GM21576 (cell line): Measurements from ENCODE around the gene NID2.

Experiments used
- ATAC-seq: cut with Tn5 transposase; IDR thresholded peaks from one replicate; pipeline ENCODE4 v1.9.1; 2021; ENCODE audit warnings: mild to moderate bottlenecking, moderate library complexity; ENCODE audit not compliant: unreplicated experiment

The NID2 gene

DNA sequence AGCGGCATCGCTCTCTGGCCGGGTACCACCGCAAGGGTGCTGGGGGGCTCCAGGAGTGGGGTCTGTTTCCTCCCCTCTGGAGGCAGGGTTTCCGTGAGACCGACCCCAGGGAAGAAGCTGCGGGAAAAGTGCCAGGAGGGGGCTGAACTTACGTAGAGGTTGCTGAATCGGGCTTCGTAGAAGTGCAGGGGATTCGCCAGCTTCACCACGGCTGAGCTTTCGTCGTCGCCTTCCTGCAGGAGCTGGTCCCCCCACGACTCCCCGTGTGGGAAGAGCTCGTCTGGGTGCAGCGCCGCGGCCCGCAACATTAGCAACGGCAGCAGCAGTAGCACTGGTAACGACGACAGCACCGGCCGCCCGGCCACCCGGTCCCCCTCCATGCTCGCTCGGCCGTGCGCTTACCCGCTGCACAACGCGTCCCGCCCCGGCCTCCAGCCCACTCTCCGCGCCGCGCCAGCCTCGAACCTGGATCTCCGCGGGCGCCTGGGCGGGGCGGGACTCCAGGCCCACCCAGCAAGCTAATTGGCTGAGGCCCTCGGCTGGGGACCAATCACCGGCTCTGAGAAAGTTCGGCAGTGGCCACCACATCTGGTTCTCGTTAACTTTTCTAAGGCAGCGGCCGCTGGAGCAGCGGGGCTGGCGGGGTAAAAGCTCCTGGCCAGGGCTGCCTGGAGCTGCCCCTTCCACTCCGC lies at the start of gene NID2:
TSS of gene NID2 (minus strand) at position 445 of the 692 bp plus-strand sequence. CDS start at position 380, 65 bp downstream.
- no peak for ATAC-seq

GRCh38 chr14:52117111-52117832 lies 48.4 kb upstream of the NID2 start:
- ATAC-seq, result no peak

DNA sequence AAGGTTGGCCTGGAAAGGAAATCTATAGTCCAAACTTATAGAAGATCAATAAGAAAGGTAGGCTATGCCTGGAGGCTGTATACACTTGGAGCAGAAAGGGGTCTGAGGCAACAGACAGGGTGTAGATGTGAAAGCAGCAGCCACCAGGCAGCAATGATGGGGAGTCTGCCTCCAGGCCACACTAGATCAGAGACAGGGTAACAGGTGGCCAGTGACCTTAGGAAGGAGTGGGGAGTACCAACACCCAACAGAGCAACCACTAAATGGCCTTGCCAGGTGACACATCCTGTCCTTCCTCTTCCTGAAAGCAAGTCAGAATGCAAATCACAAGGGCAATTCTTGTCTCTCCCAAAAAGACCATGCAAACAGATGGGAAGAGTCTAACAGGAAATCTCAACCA lies 46.4 kb upstream of the NID2 start:
- ATAC-seq, result no peak

DNA sequence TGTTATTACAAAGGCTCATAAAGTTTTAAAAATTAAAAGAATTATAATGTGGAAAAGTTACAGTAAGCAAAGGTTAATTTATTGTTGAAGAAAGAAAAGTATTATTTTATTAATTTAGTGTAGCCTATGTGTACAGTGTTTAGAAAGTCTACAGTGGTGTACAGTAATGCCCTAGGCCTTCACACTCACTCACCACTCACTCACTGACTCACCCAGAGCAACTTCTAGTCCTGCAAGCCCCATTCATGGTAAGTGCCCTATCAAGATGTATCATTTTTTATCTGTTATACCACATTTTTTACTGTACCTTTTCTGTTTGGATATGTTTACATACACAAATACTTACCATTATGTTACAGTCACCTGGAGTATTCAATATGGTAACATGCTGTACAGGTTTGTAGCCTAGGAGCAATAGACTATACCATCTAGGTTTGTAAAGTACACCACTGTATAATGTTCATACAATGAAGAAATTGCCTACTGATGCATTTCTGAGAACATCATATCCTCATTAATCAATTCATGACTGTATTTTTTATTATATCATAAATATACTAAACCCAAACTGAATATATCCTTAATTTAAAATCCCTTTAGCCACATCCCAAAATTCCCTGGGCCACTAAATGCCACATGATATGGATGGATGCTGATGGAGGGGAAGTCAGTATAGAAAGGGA lies 43.6 kb upstream of the NID2 start:
- no peak for ATAC-seq

- no peak for ATAC-seq
Measured at GRCh38 chr14:52111583-52111982, 42.7 kb upstream of the NID2 start.

DNA sequence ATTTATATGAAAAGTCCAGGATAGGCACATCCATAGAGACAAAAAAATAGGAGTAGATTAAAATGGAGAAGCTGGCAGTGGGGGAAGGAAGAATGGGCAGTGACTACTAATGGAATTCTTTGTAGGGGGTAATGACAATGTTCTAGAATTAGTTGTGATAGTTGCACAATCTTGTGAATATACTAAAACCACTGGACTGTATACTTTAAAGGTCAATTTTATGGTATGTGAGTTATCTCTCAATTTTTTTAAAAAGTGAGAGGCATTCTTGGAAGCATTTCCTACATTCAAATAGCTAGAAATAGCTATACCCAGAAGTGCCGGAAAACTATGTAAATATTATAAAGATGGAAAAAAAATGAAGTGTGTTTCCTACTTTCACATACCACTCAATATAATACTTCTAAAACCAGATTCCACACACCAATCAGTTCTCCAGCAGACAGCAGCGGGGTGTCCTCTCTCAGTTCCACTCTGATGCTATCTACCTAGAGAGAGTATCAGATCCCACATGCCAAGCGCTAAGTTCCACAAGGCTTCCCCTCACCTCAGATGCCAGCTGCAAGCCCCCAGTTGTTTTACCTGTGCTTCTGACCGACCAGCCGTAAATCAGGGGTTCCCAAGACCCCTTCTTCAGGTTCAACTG lies 41.7 kb upstream of the NID2 start:
- no peak for ATAC-seq

GRCh38 chr14:52108823-52109222 lies 40.0 kb upstream of the NID2 start:
- ATAC-seq, result no peak

DNA sequence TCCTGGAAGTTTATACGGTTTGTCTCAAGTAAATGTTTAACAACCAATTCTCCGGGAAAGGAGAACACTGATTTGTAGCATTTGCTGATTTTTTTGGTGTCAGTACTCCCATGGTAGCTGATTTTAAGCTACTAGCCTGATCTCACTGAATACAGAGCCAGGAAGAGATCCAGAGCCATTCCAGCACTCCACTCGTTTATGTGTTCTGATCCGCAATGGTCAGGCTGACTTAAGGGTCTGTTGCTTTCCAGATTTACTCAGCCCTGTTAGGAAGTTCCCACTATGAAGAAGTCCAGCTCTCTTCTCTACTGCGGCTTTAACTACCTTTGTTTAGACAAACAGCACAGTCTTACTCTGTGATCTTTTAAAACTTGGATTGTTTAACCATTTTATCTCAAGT lies 38.0 kb upstream of the NID2 start:
- no peak for ATAC-seq

GRCh38 chr14:52103416-52103815 lies 34.6 kb upstream of the NID2 start:
- ATAC-seq, result no peak

- ATAC-seq, result no peak
Measured at GRCh38 chr14:52095794-52096193, 26.9 kb upstream of the NID2 start.

GRCh38 chr14:52095336-52095735 lies 26.5 kb upstream of the NID2 start:
- ATAC-seq, result no peak

GRCh38 chr14:52094546-52095271 lies 25.9 kb upstream of the NID2 start:
- no peak for ATAC-seq

DNA sequence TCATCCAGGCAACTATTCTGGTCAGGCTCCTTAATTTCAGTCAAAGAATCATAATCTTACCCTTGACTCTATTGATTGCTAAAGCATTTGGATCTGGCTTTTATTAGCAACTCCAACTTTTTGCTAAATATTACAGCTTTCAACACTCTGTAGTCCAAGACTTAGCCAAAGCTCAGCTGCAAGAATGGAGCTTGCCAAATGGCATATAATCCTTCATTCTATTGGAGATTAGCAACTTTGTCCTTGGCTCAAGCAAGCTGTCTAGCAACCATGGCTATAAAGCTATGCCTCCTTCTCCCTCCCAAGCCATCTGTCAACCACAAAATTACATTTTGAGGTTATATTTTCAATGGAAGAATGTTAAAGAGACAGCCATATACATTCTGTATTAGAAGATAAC lies 23.1 kb upstream of the NID2 start:
- ATAC-seq, result no peak

DNA sequence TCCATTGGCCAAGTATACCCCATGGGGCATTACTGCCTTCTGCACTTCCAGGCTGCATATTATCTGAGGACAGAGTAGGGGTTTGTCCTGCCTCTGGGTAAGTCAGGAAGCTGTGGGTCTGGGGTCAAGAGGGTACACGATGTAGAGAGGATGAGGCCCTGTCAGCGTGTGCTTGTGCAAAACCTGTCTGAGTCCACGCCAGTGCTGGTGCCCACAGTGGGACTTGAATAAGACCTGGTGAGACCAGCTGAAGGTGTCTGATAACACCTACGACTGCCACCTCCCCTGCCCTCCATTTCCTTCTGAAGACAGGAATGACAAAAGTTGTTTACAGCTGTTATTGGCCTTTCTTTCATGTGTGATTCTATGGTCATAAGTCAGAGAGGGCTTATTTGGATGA lies 22.1 kb upstream of the NID2 start:
- ATAC-seq, result no peak

- no peak for ATAC-seq
Measured at GRCh38 chr14:52089218-52089617, 20.4 kb upstream of the NID2 start.

GRCh38 chr14:52086711-52087110 lies 17.9 kb upstream of the NID2 start:
- no peak for ATAC-seq

- ATAC-seq, result no peak
Measured at GRCh38 chr14:52082903-52083302, 14.0 kb upstream of the NID2 start.

GRCh38 chr14:52081964-52082363 lies 13.1 kb upstream of the NID2 start:
- ATAC-seq, result no peak

- ATAC-seq, result no peak
Measured at GRCh38 chr14:52080808-52081755, 12.2 kb upstream of the NID2 start.
